HEK293 (cell line): Measurements from ENCODE around the gene DNAJC2.

Experiments used
- CTCF ChIA-PET: fragments of 350-600 bp; formaldehyde crosslinking; extraction: SDS; loops from one replicate; lab custom pipeline; 2021; ENCODE audit warnings: antibody characterized with exemption; lab: Yijun Ruan, JAX
- POLR2A ChIA-PET: fragments of 300-600 bp; formaldehyde crosslinking; extraction: SDS; loops from one replicate; lab custom pipeline; 2020; ENCODE audit warnings: antibody characterized with exemption, inconsistent platforms; lab: Yijun Ruan, JAX
- H3K27ac ChIP-seq: fragments of 200-500 bp; sonication (Bioruptor generic); 2 replicates; pipeline ENCODE4 v1.5.1; 2014; ENCODE audit warnings: low read depth, low read length, control low read depth, inconsistent platforms; ENCODE audit errors: extremely low read depth
- H3K36me3 ChIP-seq, 2 experiments: fragments of 200-500 bp in 1 of 2; sonication (Bioruptor generic) in 1 of 2; 1 replicate in 1 of 2; 2 replicates in 1 of 2; pipeline ENCODE4 v1.5.1; 2014 to 2017; ENCODE audit warnings: inconsistent platforms in 2 of 2, low read length in 2 of 2; ENCODE audit not compliant: control insufficient read depth in 2 of 2, insufficient read depth in 1 of 2
- H3K4me1 ChIP-seq: fragments of 200-500 bp; sonication (Bioruptor generic); 2 replicates; pipeline ENCODE4 v1.5.1; 2014; ENCODE audit warnings: mild to moderate bottlenecking, low read length, inconsistent platforms; ENCODE audit not compliant: control insufficient read depth, insufficient read depth
- H3K4me3 ChIP-seq: 2 replicates; pipeline ENCODE4 v1.5.1; 2011; ENCODE audit warnings: low read depth, mild to moderate bottlenecking, control low read depth, low read length, moderate library complexity
- H3K9me3 ChIP-seq: fragments of 200-500 bp; sonication (Bioruptor generic); 2 replicates; pipeline ENCODE4 v1.5.1; 2014; ENCODE audit warnings: low read depth, low read length, inconsistent platforms; ENCODE audit not compliant: control insufficient read depth, insufficient read depth
- EGR2 ChIP-seq: fragments of 450-650 bp; formaldehyde crosslinking; IDR thresholded peaks from 2 replicates; pipeline ENCODE4 v1.5.1; 2016; ENCODE audit warnings: low read depth, missing biosample characterization, missing genetic modification characterization
- FEZF1 ChIP-seq: fragments of 450-650 bp; formaldehyde crosslinking; IDR thresholded peaks from 2 replicates; pipeline ENCODE4 v1.5.1; 2016; ENCODE audit warnings: missing biosample characterization, missing genetic modification characterization
- HIC1 ChIP-seq: fragments of 450-650 bp; formaldehyde crosslinking; IDR thresholded peaks from 2 replicates; pipeline ENCODE4 v1.5.1; 2016; ENCODE audit warnings: missing biosample characterization, missing genetic modification characterization
- HOXC10 ChIP-seq: sonication (generic); formaldehyde crosslinking; IDR thresholded peaks from 2 replicates; pipeline ENCODE4 v1.8.1; 2023; ENCODE audit warnings: mild to moderate bottlenecking, missing genetic modification reagents
- ZFP3 ChIP-seq: fragments of 450-650 bp; formaldehyde crosslinking; IDR thresholded peaks from 2 replicates; pipeline ENCODE4 v1.5.1; 2016; ENCODE audit warnings: low read depth, missing biosample characterization, missing genetic modification characterization
- ZIC2 ChIP-seq: fragments of 450-650 bp; formaldehyde crosslinking; IDR thresholded peaks from 2 replicates; pipeline ENCODE4 v1.5.1; 2016; ENCODE audit warnings: missing biosample characterization, missing genetic modification characterization
- ZNF26 ChIP-seq: fragments of 450-650 bp; formaldehyde crosslinking; IDR thresholded peaks from 2 replicates; pipeline ENCODE4 v1.5.1; 2016; ENCODE audit warnings: missing biosample characterization, missing genetic modification characterization
- ZNF280C ChIP-seq: fragments of 450-650 bp; formaldehyde crosslinking; IDR thresholded peaks from 2 replicates; pipeline ENCODE4 v1.5.1; 2016; ENCODE audit warnings: missing biosample characterization, missing genetic modification characterization
- ZNF324 ChIP-seq: fragments of 450-650 bp; formaldehyde crosslinking; IDR thresholded peaks from 2 replicates; pipeline ENCODE4 v1.5.1; 2016; ENCODE audit warnings: missing biosample characterization, missing genetic modification characterization
- ZNF341 ChIP-seq: fragments of 450-650 bp; formaldehyde crosslinking; IDR thresholded peaks from 2 replicates; pipeline ENCODE4; 2016; ENCODE audit warnings: low read depth, missing biosample characterization, missing genetic modification characterization
- ZNF394 ChIP-seq: fragments of 450-650 bp; formaldehyde crosslinking; IDR thresholded peaks from 2 replicates; pipeline ENCODE4 v1.5.1; 2016; ENCODE audit warnings: missing biosample characterization, missing genetic modification characterization, mild to moderate bottlenecking, moderate library complexity, borderline replicate concordance
- ZNF416 ChIP-seq: fragments of 450-650 bp; formaldehyde crosslinking; IDR thresholded peaks from 2 replicates; pipeline ENCODE4 v1.5.1; 2016; ENCODE audit warnings: missing biosample characterization, missing genetic modification characterization
- ZNF501 ChIP-seq: fragments of 450-650 bp; formaldehyde crosslinking; IDR thresholded peaks from 2 replicates; pipeline ENCODE4 v1.5.1; 2016; ENCODE audit warnings: missing biosample characterization, missing genetic modification characterization
- ZNF521 ChIP-seq: fragments of 450-650 bp; formaldehyde crosslinking; IDR thresholded peaks from 2 replicates; pipeline ENCODE4 v1.5.1; 2017; ENCODE audit warnings: missing biosample characterization, mild to moderate bottlenecking, missing genetic modification characterization
- ZNF600 ChIP-seq: fragments of 450-650 bp; formaldehyde crosslinking; IDR thresholded peaks from 2 replicates; pipeline ENCODE4 v1.5.1; 2016; ENCODE audit warnings: missing biosample characterization, missing genetic modification characterization
- ZNF624 ChIP-seq: fragments of 450-650 bp; formaldehyde crosslinking; IDR thresholded peaks from 2 replicates; pipeline ENCODE4 v1.5.1; 2017; ENCODE audit warnings: missing biosample characterization, missing genetic modification characterization
- ZNF843 ChIP-seq: fragments of 450-650 bp; formaldehyde crosslinking; IDR thresholded peaks from 2 replicates; pipeline ENCODE4 v1.5.1; 2016; ENCODE audit warnings: missing biosample characterization, missing genetic modification characterization
- ZSCAN23 ChIP-seq: fragments of 450-650 bp; formaldehyde crosslinking; IDR thresholded peaks from 2 replicates; pipeline ENCODE4 v1.5.1; 2016; ENCODE audit warnings: missing biosample characterization, missing genetic modification characterization

Gene DNAJC2

GRCh38 chr7:103307503-103308231 is 36.9 kb downstream of the DNAJC2 start (continued):
- no peak for TF ChIP-seq ZNF521 (tag by site-specific recombination)

- H3K27ac ChIP-seq: no peak overlapping the region
- no peak overlapping the region for H3K4me3 ChIP-seq
- no peak for TF ChIP-seq ZNF600 (tag by site-specific recombination)
- TF ChIP-seq, all 188 proteins: peak for 0
- Histone ChIP-seq H3K4me1 (no peaks in the 10 kb centered on the region), H3K9me3 (no peaks in the 10 kb centered on the region), H3K36me3 (peaks cover 59 to 77% of the 10 kb centered on the region in 2 experiments)
- ChIA-PET POLR2A (no interaction called here), CTCF (no interaction called here)
Measured at GRCh38 chr7:103301441-103301840, 43.1 kb downstream of the DNAJC2 start.

- H3K9me3 ChIP-seq: no peaks in the 10 kb centered on the region
- peaks cover 43 to 61% of the 10 kb centered on the region in 2 experiments for H3K36me3 ChIP-seq
- peak; percentile 62; the same call in 1 of the 2 replicates for TF ChIP-seq ZNF394
- no peak for TF ChIP-seq ZIC2 (tag by site-specific recombination)
- TF ChIP-seq, all 188 proteins: peak for 1
- no peak overlapping the region for H3K27ac ChIP-seq
- no peaks in the 10 kb centered on the region for H3K4me1 ChIP-seq
- CTCF ChIA-PET: no interaction called here
- H3K4me3 ChIP-seq: no peak overlapping the region
- POLR2A ChIA-PET: no interaction called here
Measured at GRCh38 chr7:103299660-103300059, 44.9 kb downstream of the DNAJC2 start.

- Histone ChIP-seq H3K36me3 (peaks cover 32 to 43% of the 10 kb centered on the region in 2 experiments), H3K4me3 (peak overlapping the region; percentile 94), H3K9me3 (no peaks in the 10 kb centered on the region), H3K4me1 (no peaks in the 10 kb centered on the region), H3K27ac (peak overlapping the region; percentile 79; the same call in 1 of the 2 replicates)
- ChIA-PET POLR2A (no interaction called here), CTCF (interaction anchor here (0.5 to 0.9 kb wide), 4 partner anchors 41 to 1346 kb away, joined by 3 to 6 read pairs (median 4); no protein-coding TSS in a partner anchor)
- no peak for TF ChIP-seq ZNF341 (tag by site-specific recombination)
- TF ChIP-seq ZNF501 (tag by site-specific recombination): no peak
- no peak for TF ChIP-seq EGR2 (tag by site-specific recombination)
- no peak for TF ChIP-seq HIC1
- TF ChIP-seq, all 188 proteins: peak for 0
Measured at GRCh38 chr7:103297837-103298179, 46.8 kb downstream of the DNAJC2 start.

GRCh38 chr7:103296901-103297836 is 47.4 kb downstream of the DNAJC2 start, which contains the start of gene PMPCB:
PMPCB (plus strand) TSS chr7:103297435; CDS start chr7:103297460, 25 bp downstream.
- CTCF ChIA-PET: interaction anchor here (0.5 to 1.2 kb wide), 8 partner anchors 33 to 1347 kb away, joined by 3 to 6 read pairs (median 4); no protein-coding TSS in a partner anchor
- peaks cover 26 to 37% of the 10 kb centered on the region in 2 experiments for H3K36me3 ChIP-seq
- POLR2A ChIA-PET: no interaction called here
- TF ChIP-seq ZSCAN23: no peak
- peak; percentile 45; the same call in 1 of the 2 replicates for TF ChIP-seq ZNF843
- no peak for TF ChIP-seq ZNF26 (tag by site-specific recombination)
- TF ChIP-seq ZNF416: no peak
- peak; percentile 87 for TF ChIP-seq ZNF324 (tag by site-specific recombination)
- TF ChIP-seq FEZF1 (tag by site-specific recombination): no peak; the same call in 1 of the 2 replicates
- TF ChIP-seq ZFP3 (tag by site-specific recombination): no peak
- no peak for TF ChIP-seq ZNF624 (tag by site-specific recombination)
- no peak for TF ChIP-seq ZNF280C
- TF ChIP-seq HOXC10 (CRISPR knock-in tag): no peak

More at GRCh38 chr7:103296901-103297836, 47.4 kb downstream of the DNAJC2 start, which contains the start of gene PMPCB:
- no peaks in the 10 kb centered on the region for H3K9me3 ChIP-seq
- H3K27ac ChIP-seq: peak within 1 kb of the TSS; percentile 79
- peak within 1 kb of the TSS; percentile 94 for H3K4me3 ChIP-seq
- H3K4me1 ChIP-seq: no peaks in the 10 kb centered on the region
